ENCODE results near the gene SLC11A1.

SLC11A1 gene

GRCh38 chr2:218382785-218383184 is 712 bp downstream of the SLC11A1 start:
- Mint-ChIP-seq H3K4me1 (peaks cover 9% of the 10 kb centered on the region), H3K27me3 (no peaks in the 10 kb centered on the region), H3K36me3 (no peaks in the 10 kb centered on the region), H3K27ac (no peak overlapping the region), H3K4me3 (no peak overlapping the region), H3K9me3 (no peaks in the 10 kb centered on the region)

GRCh38 chr2:218383892-218384519 is 1.9 kb downstream of the SLC11A1 start:
- peaks cover 9% of the 10 kb centered on the region for H3K4me1 Mint-ChIP-seq
- peak overlapping the region; percentile 65 for H3K27ac Mint-ChIP-seq
- H3K4me3 Mint-ChIP-seq: no peak overlapping the region
- H3K27me3 Mint-ChIP-seq: no peaks in the 10 kb centered on the region
- H3K9me3 Mint-ChIP-seq: no peaks in the 10 kb centered on the region
- no peaks in the 10 kb centered on the region for H3K36me3 Mint-ChIP-seq

- no peaks in the 10 kb centered on the region for H3K36me3 Mint-ChIP-seq
- H3K4me1 Mint-ChIP-seq: peaks cover 9% of the 10 kb centered on the region
- no peaks in the 10 kb centered on the region for H3K27me3 Mint-ChIP-seq
- H3K9me3 Mint-ChIP-seq: no peaks in the 10 kb centered on the region
- H3K4me3 Mint-ChIP-seq: no peak overlapping the region
- no peak overlapping the region for H3K27ac Mint-ChIP-seq
These were observed 2.9 kb downstream of the SLC11A1 start for GRCh38 chr2:218384975-218385374.

- peak overlapping the region; percentile 8 for H3K27ac Mint-ChIP-seq
- no peaks in the 10 kb centered on the region for H3K9me3 Mint-ChIP-seq
- H3K36me3 Mint-ChIP-seq: no peaks in the 10 kb centered on the region
- peaks cover 7% of the 10 kb centered on the region for H3K4me1 Mint-ChIP-seq
- no peaks in the 10 kb centered on the region for H3K27me3 Mint-ChIP-seq
- H3K4me3 Mint-ChIP-seq: no peak overlapping the region
These were observed 4.7 kb downstream of the SLC11A1 start for GRCh38 chr2:218386505-218387368.

- H3K4me1 Mint-ChIP-seq: peaks cover 6% of the 10 kb centered on the region
- H3K27ac Mint-ChIP-seq: no peak overlapping the region
- peak overlapping the region; percentile 53 for H3K4me3 Mint-ChIP-seq
- no peaks in the 10 kb centered on the region for H3K9me3 Mint-ChIP-seq
- H3K36me3 Mint-ChIP-seq: no peaks in the 10 kb centered on the region
- H3K27me3 Mint-ChIP-seq: no peaks in the 10 kb centered on the region
These were observed 5.5 kb downstream of the SLC11A1 start for GRCh38 chr2:218387369-218388194.

GRCh38 chr2:218389333-218390150 is 7.5 kb downstream of the SLC11A1 start:
- no peaks in the 10 kb centered on the region for H3K9me3 Mint-ChIP-seq
- H3K4me1 Mint-ChIP-seq: peaks cover 9% of the 10 kb centered on the region
- H3K4me3 Mint-ChIP-seq: no peak overlapping the region
- H3K27me3 Mint-ChIP-seq: no peaks in the 10 kb centered on the region
- peak overlapping the region; percentile 64 for H3K27ac Mint-ChIP-seq
- no peaks in the 10 kb centered on the region for H3K36me3 Mint-ChIP-seq

GRCh38 chr2:218391202-218391601 is 9.1 kb downstream of the SLC11A1 start:
- peak overlapping the region; percentile 51 for H3K27ac Mint-ChIP-seq
- no peaks in the 10 kb centered on the region for H3K36me3 Mint-ChIP-seq
- no peaks in the 10 kb centered on the region for H3K9me3 Mint-ChIP-seq
- H3K4me1 Mint-ChIP-seq: peaks cover 15% of the 10 kb centered on the region
- H3K27me3 Mint-ChIP-seq: no peaks in the 10 kb centered on the region
- H3K4me3 Mint-ChIP-seq: no peak overlapping the region

- Mint-ChIP-seq H3K4me1 (peaks cover 23% of the 10 kb centered on the region), H3K27me3 (no peaks in the 10 kb centered on the region), H3K4me3 (no peak overlapping the region), H3K36me3 (no peaks in the 10 kb centered on the region), H3K9me3 (no peaks in the 10 kb centered on the region), H3K27ac (no peak overlapping the region)
These were observed 10.4 kb downstream of the SLC11A1 start for GRCh38 chr2:218392459-218392858.

- H3K36me3 Mint-ChIP-seq: no peaks in the 10 kb centered on the region
- peaks cover 27% of the 10 kb centered on the region for H3K4me1 Mint-ChIP-seq
- no peak overlapping the region for H3K4me3 Mint-ChIP-seq
- no peak overlapping the region for H3K27ac Mint-ChIP-seq
- H3K9me3 Mint-ChIP-seq: no peaks in the 10 kb centered on the region
- H3K27me3 Mint-ChIP-seq: no peaks in the 10 kb centered on the region
These were observed 10.9 kb downstream of the SLC11A1 start for GRCh38 chr2:218392891-218393462.

GRCh38 chr2:218393750-218394290 is 11.7 kb downstream of the SLC11A1 start:
- H3K27ac Mint-ChIP-seq: peak overlapping the region; percentile 61
- H3K27me3 Mint-ChIP-seq: no peaks in the 10 kb centered on the region
- H3K36me3 Mint-ChIP-seq: no peaks in the 10 kb centered on the region
- peaks cover 28% of the 10 kb centered on the region for H3K4me1 Mint-ChIP-seq
- no peaks in the 10 kb centered on the region for H3K9me3 Mint-ChIP-seq
- peak overlapping the region; percentile 1 for H3K4me3 Mint-ChIP-seq

GRCh38 chr2:218394298-218395089 is 12.4 kb downstream of the SLC11A1 start:
- peak overlapping the region; percentile 1 for H3K4me3 Mint-ChIP-seq
- H3K27ac Mint-ChIP-seq: peak overlapping the region; percentile 61
- H3K27me3 Mint-ChIP-seq: no peaks in the 10 kb centered on the region
- peaks cover 28% of the 10 kb centered on the region for H3K4me1 Mint-ChIP-seq
- no peaks in the 10 kb centered on the region for H3K9me3 Mint-ChIP-seq
- no peaks in the 10 kb centered on the region for H3K36me3 Mint-ChIP-seq

- H3K4me1 Mint-ChIP-seq: peaks cover 28% of the 10 kb centered on the region
- no peak overlapping the region for H3K4me3 Mint-ChIP-seq
- H3K36me3 Mint-ChIP-seq: no peaks in the 10 kb centered on the region
- H3K27ac Mint-ChIP-seq: no peak overlapping the region
- no peaks in the 10 kb centered on the region for H3K27me3 Mint-ChIP-seq
- no peaks in the 10 kb centered on the region for H3K9me3 Mint-ChIP-seq
These were observed 13.0 kb downstream of the SLC11A1 start for GRCh38 chr2:218395090-218395444.

GRCh38 chr2:218395456-218395825 is 13.4 kb downstream of the SLC11A1 start:
- H3K4me1 Mint-ChIP-seq: peaks cover 28% of the 10 kb centered on the region
- H3K27me3 Mint-ChIP-seq: no peaks in the 10 kb centered on the region
- no peaks in the 10 kb centered on the region for H3K9me3 Mint-ChIP-seq
- peak overlapping the region; percentile 84 for H3K27ac Mint-ChIP-seq
- H3K4me3 Mint-ChIP-seq: peak overlapping the region; percentile 91
- H3K36me3 Mint-ChIP-seq: no peaks in the 10 kb centered on the region

All from activated naive CD4-positive, alpha-beta T cell treated with anti-CD3 and anti-CD28 coated beads, Interleukin-2, amount 50 U/mL, for 24 hours (primary cell).